Loucy (cell line): ENCODE data around the gene EPB41L5.

Source experiments
- EZH2phosphoT487 ChIP-seq: fragments of 200-600 bp; IDR thresholded peaks from 2 replicates; pipeline ENCODE4 v1.6.1; 2018; ENCODE audit warnings: antibody characterized with exemption, mild to moderate bottlenecking, moderate library complexity, borderline replicate concordance
- TF ChIP-seq, protein P1 (sequence below): fragments of 200-600 bp; sonication (generic); conservative IDR thresholded peaks from 2 replicates; pipeline ENCODE4 v1.5.1; 2014; ENCODE audit warnings: mild to moderate bottlenecking, antibody characterized with exemption, low read length

DNA sequence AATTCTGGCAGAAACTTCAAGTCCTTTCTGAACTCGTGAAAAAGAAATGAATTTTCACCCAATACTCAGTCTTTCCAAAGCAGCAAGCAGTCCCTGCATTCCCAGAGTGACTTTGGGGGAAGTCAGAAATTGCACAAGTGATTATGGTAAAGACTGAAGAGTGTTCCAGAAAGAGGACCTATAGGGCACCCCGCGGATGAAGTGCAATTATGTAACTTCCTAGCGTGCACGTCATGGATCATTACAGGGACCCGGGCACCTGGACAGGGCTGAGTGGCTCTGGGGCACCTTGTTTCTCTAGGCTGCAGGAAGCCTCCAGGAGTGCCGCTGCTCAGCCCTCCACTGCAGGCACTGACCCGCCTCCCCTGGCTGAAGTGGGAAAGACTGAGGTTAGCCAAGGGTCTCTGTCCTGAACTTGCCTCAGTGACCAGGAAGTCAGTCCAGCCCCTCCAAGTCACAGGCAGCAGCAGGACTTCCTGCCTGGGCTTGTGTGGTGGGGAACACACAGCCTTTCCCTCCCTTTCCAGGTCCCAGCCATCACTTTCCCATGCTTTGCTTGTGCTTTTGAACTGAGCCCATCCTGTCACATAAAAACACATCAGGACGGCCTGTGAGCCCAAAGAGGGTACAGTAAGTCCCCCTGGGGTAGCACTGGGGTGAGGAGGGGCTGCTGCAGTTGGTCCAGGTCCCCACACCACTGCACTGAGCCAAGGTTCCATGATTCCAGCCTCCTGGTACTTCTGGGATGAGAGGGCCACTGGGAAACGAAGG lies 190.6 kb downstream of the EPB41L5 start:
- TF ChIP-seq, protein P1, sequence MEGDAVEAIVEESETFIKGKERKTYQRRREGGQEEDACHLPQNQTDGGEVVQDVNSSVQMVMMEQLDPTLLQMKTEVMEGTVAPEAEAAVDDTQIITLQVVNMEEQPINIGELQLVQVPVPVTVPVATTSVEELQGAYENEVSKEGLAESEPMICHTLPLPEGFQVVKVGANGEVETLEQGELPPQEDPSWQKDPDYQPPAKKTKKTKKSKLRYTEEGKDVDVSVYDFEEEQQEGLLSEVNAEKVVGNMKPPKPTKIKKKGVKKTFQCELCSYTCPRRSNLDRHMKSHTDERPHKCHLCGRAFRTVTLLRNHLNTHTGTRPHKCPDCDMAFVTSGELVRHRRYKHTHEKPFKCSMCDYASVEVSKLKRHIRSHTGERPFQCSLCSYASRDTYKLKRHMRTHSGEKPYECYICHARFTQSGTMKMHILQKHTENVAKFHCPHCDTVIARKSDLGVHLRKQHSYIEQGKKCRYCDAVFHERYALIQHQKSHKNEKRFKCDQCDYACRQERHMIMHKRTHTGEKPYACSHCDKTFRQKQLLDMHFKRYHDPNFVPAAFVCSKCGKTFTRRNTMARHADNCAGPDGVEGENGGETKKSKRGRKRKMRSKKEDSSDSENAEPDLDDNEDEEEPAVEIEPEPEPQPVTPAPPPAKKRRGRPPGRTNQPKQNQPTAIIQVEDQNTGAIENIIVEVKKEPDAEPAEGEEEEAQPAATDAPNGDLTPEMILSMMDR: no peak
- no peak for TF ChIP-seq EZH2phosphoT487
